ENCODE measurements around the gene ANXA3. TPM values are rescaled to one million over a fixed set of nuclear protein-coding genes. Genes with fewer than 3 reads are reported as not detected.

The ANXA3 gene
- polyA plus RNA-seq, 1 experiment = 13.9 TPM

GRCh38 chr4:78647272-78647671 lies 95.7 kb downstream of the ANXA3 start:
- no peaks in the 10 kb centered on the region for H3K9me3 ChIP-seq (ENCODE audit: control insufficient read depth, insufficient read depth, low read length)
- no peak overlapping the region for H3K4me3 ChIP-seq (ENCODE audit: low read depth, low read length)
- H3K27ac ChIP-seq (ENCODE audit: low read depth, low read length) = no peak overlapping the region
- TF ChIP-seq CTCF (IDR thresholded peaks at IDR 0.05; ENCODE audit: low read depth, low read length) = no peak
- H3K27me3 ChIP-seq (ENCODE audit: control insufficient read depth, insufficient read depth, low read length) = no peaks in the 10 kb centered on the region
- DNase-seq (ENCODE audit: low read depth, low spot score) = no peak
- POLR2A ChIA-PET = interaction anchor here (0.7 to 0.9 kb wide), 3 partner anchors 15 to 40 kb away, joined by 3 to 4 read pairs (median 3); no protein-coding TSS in a partner anchor
- CTCF ChIA-PET = interaction anchor here (0.7 to 1.2 kb wide), 2 partner anchors 88 to 217 kb away, joined by 3 to 5 read pairs; no protein-coding TSS in a partner anchor

- no peak for TF ChIP-seq CTCF (IDR thresholded peaks at IDR 0.05; ENCODE audit: low read depth, low read length)
- ChIA-PET POLR2A (no interaction called here), CTCF (no interaction called here)
- Histone ChIP-seq H3K27me3 (ENCODE audit: control insufficient read depth, insufficient read depth, low read length) (no peaks in the 10 kb centered on the region), H3K4me3 (ENCODE audit: low read depth, low read length) (no peak overlapping the region), H3K27ac (ENCODE audit: low read depth, low read length) (no peak overlapping the region), H3K9me3 (ENCODE audit: control insufficient read depth, insufficient read depth, low read length) (no peaks in the 10 kb centered on the region)
- DNase-seq (ENCODE audit: low read depth, low spot score) = no peak
Measured at GRCh38 chr4:78648640-78649363, 97.2 kb downstream of the ANXA3 start.

GRCh38 chr4:78650106-78651024 lies 98.8 kb downstream of the ANXA3 start:
- CTCF ChIA-PET = no interaction called here
- Histone ChIP-seq H3K27ac (ENCODE audit: low read depth, low read length) (peak overlapping the region; percentile 66), H3K9me3 (ENCODE audit: control insufficient read depth, insufficient read depth, low read length) (no peaks in the 10 kb centered on the region), H3K27me3 (ENCODE audit: control insufficient read depth, insufficient read depth, low read length) (no peaks in the 10 kb centered on the region), H3K4me3 (ENCODE audit: low read depth, low read length) (no peak overlapping the region)
- TF ChIP-seq CTCF (IDR thresholded peaks at IDR 0.05; ENCODE audit: low read depth, low read length) = no peak
- POLR2A ChIA-PET = no interaction called here
- DNase-seq (ENCODE audit: low read depth, low spot score) = peak; percentile 58

- POLR2A ChIA-PET = no interaction called here
- CTCF ChIA-PET = interaction anchor here (0.6 to 1.4 kb wide), 4 partner anchors 10 to 213 kb away, joined by 3 to 7 read pairs (median 4); no protein-coding TSS in a partner anchor
- H3K27ac ChIP-seq (ENCODE audit: low read depth, low read length) = no peak overlapping the region
Measured at GRCh38 chr4:78651250-78651860, 99.8 kb downstream of the ANXA3 start.

More at GRCh38 chr4:78651250-78651860, 99.8 kb downstream of the ANXA3 start:
- DNase-seq (ENCODE audit: low read depth, low spot score) = no peak
- TF ChIP-seq CTCF (IDR thresholded peaks at IDR 0.05; ENCODE audit: low read depth, low read length) = no peak
- no peaks in the 10 kb centered on the region for H3K27me3 ChIP-seq (ENCODE audit: control insufficient read depth, insufficient read depth, low read length)
- no peak overlapping the region for H3K4me3 ChIP-seq (ENCODE audit: low read depth, low read length)
- no peaks in the 10 kb centered on the region for H3K9me3 ChIP-seq (ENCODE audit: control insufficient read depth, insufficient read depth, low read length)

All from AG04450 (cell line).